H1 (cell line): Measurements from ENCODE around the gene CNBD2. TPM values are rescaled to one million over a fixed set of nuclear protein-coding genes. Genes with fewer than 3 reads are reported as not detected.
"Not testable (repeated sequence)": the region's sequence is repeated elsewhere in the genome, so short reads cannot be mapped to it uniquely, and the experiment has no call there.

Source experiments
- CTCF ChIA-PET: fragments of 300-600 bp; sonication (Branson Sonifier 250); formaldehyde crosslinking; loops from one replicate; lab custom pipeline; 2021; ENCODE audit not compliant: partially characterized antibody; lab: Charles Lee
- POLR2A ChIA-PET: fragments of 300-600 bp; sonication (Branson Sonifier 250); formaldehyde crosslinking; loops from one replicate; lab custom pipeline; 2021; ENCODE audit warnings: inconsistent platforms; ENCODE audit not compliant: partially characterized antibody; lab: Charles Lee
- DNase-seq, 2 experiments: peaks; one replicate each; pipeline versions ENCODE4 v3.0.0 to v3.0.0-alpha.2; 2010 to 2022; ENCODE audit warnings: low spot score in 2 of 2, low read depth in 1 of 2, mixed read lengths in 1 of 2
- FAIRE-seq: peaks from 2 replicates; lab custom pipeline; 2011; peaks lifted over from hg19 to GRCh38; lab: Jason Lieb, UNC
- H2AFZ ChIP-seq: 2 replicates; pipeline ENCODE4 v1.8.1; 2012; ENCODE audit warnings: low read length, inconsistent platforms
- H2AK5ac ChIP-seq: 2 replicates; pipeline ENCODE4 v1.6.1; 2013; ENCODE audit warnings: low read depth, low read length
- H2BK120ac ChIP-seq: replicated peaks from 2 replicates; pipeline ENCODE3; 2013; ENCODE audit warnings: low read depth, low read length, inconsistent platforms
- H2BK12ac ChIP-seq: 2 replicates; pipeline ENCODE4 v1.6.1; 2013; ENCODE audit warnings: low read depth, low read length
- H2BK15ac ChIP-seq: 2 replicates; pipeline ENCODE4 v1.6.1; 2013; ENCODE audit warnings: low read length
- H2BK20ac ChIP-seq: 2 replicates; pipeline ENCODE4 v1.6.1; 2013; ENCODE audit warnings: low read length
- H2BK5ac ChIP-seq: 2 replicates; pipeline ENCODE4 v1.6.1; 2013; ENCODE audit warnings: low read depth, low read length
- H3K14ac ChIP-seq: 2 replicates; pipeline ENCODE4 v1.6.1; 2013; ENCODE audit warnings: inconsistent platforms; ENCODE audit not compliant: insufficient read length
- H3K18ac ChIP-seq: 2 replicates; pipeline ENCODE4 v1.6.1; 2013; ENCODE audit warnings: low read length; ENCODE audit errors: extremely low read depth
- H3K23ac ChIP-seq: 2 replicates; pipeline ENCODE4 v1.6.1; 2013; ENCODE audit warnings: inconsistent platforms; ENCODE audit not compliant: insufficient read length
- H3K23me2 ChIP-seq: 2 replicates; pipeline ENCODE4 v1.6.1; 2013; ENCODE audit warnings: low read depth, low read length
- H3K27ac ChIP-seq: 2 replicates; pipeline ENCODE4 v1.6.1; 2011; ENCODE audit warnings: low read depth, low read length, inconsistent platforms
- H3K27me3 ChIP-seq, 4 experiments: replicated peaks in 1 of 4; 1 replicate in 1 of 4; 2 replicates in 3 of 4; pipeline versions ENCODE4 v1.6.1 to v1.8.1; 2011 to 2013; ENCODE audit warnings: low read length in 3 of 4, mild to moderate bottlenecking in 3 of 4, inconsistent platforms in 2 of 4, mixed read lengths in 2 of 4, moderate library complexity in 1 of 4; ENCODE audit not compliant: control insufficient read depth in 3 of 4, insufficient read depth in 3 of 4; ENCODE audit errors: extremely low read depth in 1 of 4
- H3K36me3 ChIP-seq, 4 experiments: 2 replicates each; pipeline versions ENCODE4 v1.6.1 to v1.8.1; 2011 to 2013; ENCODE audit warnings: mild to moderate bottlenecking in 4 of 4, low read length in 3 of 4, moderate library complexity in 2 of 4, control low read depth in 1 of 4, inconsistent platforms in 1 of 4; ENCODE audit not compliant: insufficient read depth in 4 of 4, control insufficient read depth in 2 of 4
- H3K4ac ChIP-seq: replicated peaks from 2 replicates; pipeline ENCODE3; 2013; ENCODE audit warnings: low read length, low read depth, mixed read lengths, inconsistent platforms; ENCODE audit not compliant: insufficient read length
- H3K4me1 ChIP-seq, 4 experiments: replicated peaks in 1 of 4; 1 replicate in 1 of 4; 2 replicates in 3 of 4; pipeline versions ENCODE4 v1.6.1 to v1.8.1; 2011 to 2013; ENCODE audit warnings: low read length in 3 of 4, inconsistent platforms in 2 of 4, mixed read lengths in 1 of 4; ENCODE audit not compliant: insufficient read depth in 4 of 4, control insufficient read depth in 3 of 4
- H3K4me2 ChIP-seq, 2 experiments: 2 replicates each; pipeline versions ENCODE4 v1.6.1 to v1.8.1; 2011 to 2013; ENCODE audit warnings: low read depth in 2 of 2, low read length in 2 of 2, control low read depth in 1 of 2, inconsistent platforms in 1 of 2, mild to moderate bottlenecking in 1 of 2; ENCODE audit not compliant: insufficient read depth in 1 of 2
- H3K4me3 ChIP-seq, 4 experiments: fragments of 200-600, 300-600 bp in 1 of 4; sonication (generic), shearing (Covaris generic), sonication (Bioruptor Twin) in 1 of 4; 2 replicates each; pipeline versions ENCODE4 v1.5.1 to v1.8.1; 2011 to 2016; ENCODE audit warnings: low read length in 4 of 4, low read depth in 3 of 4, control low read depth in 2 of 4, inconsistent platforms in 2 of 4, mild to moderate bottlenecking in 2 of 4, mixed read lengths in 1 of 4, moderate library complexity in 1 of 4; ENCODE audit not compliant: insufficient read depth in 2 of 4; ENCODE audit errors: extremely low read depth in 1 of 4
- H3K56ac ChIP-seq: replicated peaks from 2 replicates; pipeline ENCODE3; 2013; ENCODE audit warnings: low read depth, mild to moderate bottlenecking, mixed read lengths, low read length, inconsistent platforms; ENCODE audit not compliant: insufficient read length
- H3K79me1 ChIP-seq: 2 replicates; pipeline ENCODE4 v1.6.1; 2013; ENCODE audit warnings: low read depth, low read length, control low read depth
- H3K79me2 ChIP-seq, 2 experiments: 2 replicates each; pipeline versions ENCODE4 v1.6.1 to v1.8.1; 2012 to 2013; ENCODE audit warnings: low read length in 2 of 2, mild to moderate bottlenecking in 2 of 2, inconsistent platforms in 1 of 2; ENCODE audit not compliant: insufficient read depth in 2 of 2, control insufficient read depth in 1 of 2
- H3K9ac ChIP-seq, 4 experiments: replicated peaks in 1 of 4; 1 replicate in 1 of 4; 2 replicates in 3 of 4; pipeline versions ENCODE4 v1.6.1 to v1.8.1; 2011 to 2013; ENCODE audit warnings: low read depth in 3 of 4, low read length in 3 of 4, control low read depth in 2 of 4, mild to moderate bottlenecking in 2 of 4, moderate library complexity in 2 of 4, inconsistent platforms in 1 of 4; ENCODE audit errors: extremely low read depth in 1 of 4
- H3K9me3 ChIP-seq, 2 experiments: 2 replicates each; pipeline versions ENCODE4 v1.6.1 to v1.8.1; 2012 to 2013; ENCODE audit warnings: mild to moderate bottlenecking in 2 of 2, moderate library complexity in 2 of 2, control low read depth in 1 of 2, inconsistent platforms in 1 of 2, low read depth in 1 of 2, low read length in 1 of 2, mixed read lengths in 1 of 2; ENCODE audit not compliant: insufficient read depth in 2 of 2
- H4K20me1 ChIP-seq, 2 experiments: replicated peaks in 1 of 2; 2 replicates each; pipeline versions ENCODE3 to v1.8.1; 2011 to 2013; ENCODE audit warnings: inconsistent platforms in 2 of 2, low read length in 2 of 2, mild to moderate bottlenecking in 1 of 2; ENCODE audit not compliant: insufficient read depth in 2 of 2, control insufficient read depth in 1 of 2
- H4K5ac ChIP-seq: 2 replicates; pipeline ENCODE4 v1.6.1; 2013; ENCODE audit warnings: low read length, low read depth, mixed read lengths, inconsistent platforms; ENCODE audit not compliant: insufficient read length
- H4K8ac ChIP-seq: 2 replicates; pipeline ENCODE4 v1.8.0; 2013; ENCODE audit warnings: mild to moderate bottlenecking, moderate library complexity, low read length, inconsistent platforms; ENCODE audit not compliant: insufficient read depth; ENCODE audit errors: extremely low read depth
- H4K91ac ChIP-seq: replicated peaks from 2 replicates; pipeline ENCODE3; 2013; ENCODE audit warnings: low read length, mixed read lengths, inconsistent platforms; ENCODE audit not compliant: insufficient read length
- WGBS, 2 experiments: shearing (Covaris generic) in 1 of 2; methylation state at CpG; one replicate each; pipeline versions ENCODE4 v1.1.6 to v1.1.7; 2013 to 2015; ENCODE audit warnings: low lambda C conversion rate in 2 of 2, mixed read lengths in 2 of 2, inconsistent platforms in 1 of 2, low coverage in 1 of 2, missing lambda C conversion rate in 1 of 2; ENCODE audit not compliant: insufficient replicate concordance in 2 of 2, insufficient coverage in 1 of 2, insufficient read length in 1 of 2; ENCODE audit errors: extremely low coverage in 1 of 2, missing lambda C conversion rate in 1 of 2; 5-methylcytosine and 5-hydroxymethylcytosine counted together
- polyA plus RNA-seq, 7 experiments: library from polyadenylated mRNA; depleted of rRNA in 3 of 7; stranded (reverse) in 5 of 7; unstranded in 2 of 7; fragments of >200 nt in 5 of 7; fragments of 200-250 nt in 2 of 7; gene quantifications; 1 replicate in 5 of 7; 2 replicates in 1 of 7; 4 replicates in 1 of 7; pipeline versions ENCODE4 v1.2.1 to v1.2.3, GENCODE V29; 2011 to 2013; ENCODE audit warnings: missing spikeins in 2 of 7, mixed read lengths in 2 of 7
- total RNA-seq: library from RNA; stranded (reverse); fragmentation: NEBNext Ultra II Directional; extraction: Animal tissue kit (Norgen Biotek cat#: 25700); gene quantifications from 2 replicates; pipeline ENCODE4 v1.2.1, GENCODE V29; 2021

Gene CNBD2
- total and polyA plus RNA-seq, 2 of the 8 experiments (the other 6 are each of a cell fraction or from before 2014, with no cell fraction given) = 2.6 to 4.5 TPM

GRCh38 chr20:36001331-36001730, 32.9 kb downstream of the CNBD2 start:
- H3K4ac ChIP-seq, H3K23me2 ChIP-seq, H4K5ac ChIP-seq, H2BK15ac ChIP-seq, H2AFZ ChIP-seq, H2BK5ac ChIP-seq, H3K56ac ChIP-seq, H3K4me3 ChIP-seq, POLR2A ChIA-PET, H2BK20ac ChIP-seq, H3K36me3 ChIP-seq, H3K79me2 ChIP-seq, H3K14ac ChIP-seq, H4K8ac ChIP-seq, H3K4me1 ChIP-seq, H3K27me3 ChIP-seq, H2AK5ac ChIP-seq, H3K4me2 ChIP-seq, H4K91ac ChIP-seq, H3K79me1 ChIP-seq, FAIRE-seq, H2BK120ac ChIP-seq, H3K23ac ChIP-seq, DNase-seq, H4K20me1 ChIP-seq, H3K27ac ChIP-seq, CTCF ChIA-PET, H3K9ac ChIP-seq, H2BK12ac ChIP-seq, H3K18ac ChIP-seq: not testable (repeated sequence)
- H3K9me3 ChIP-seq = peaks cover 2 to 14% of the 10 kb centered on the region in 2 experiments; a peak in 2 of 4 replicates
- WGBS, 2 experiments = 100% methylated on average over 2 of the region's 34 CpGs; no CpG with 5 or more reads in 1 of the 2 experiments
